OCI-LY3 (cell line): ENCODE data around the gene FCRL6.

Source experiments
- H2AFZ ChIP-seq: fragments of 200-600, 300-600 bp; shearing (Covaris generic); 2 replicates; pipeline ENCODE4 v1.6.0; 2014; ENCODE audit warnings: antibody characterized with exemption, low read depth, low read length
- H3K27ac ChIP-seq: fragments of 200-600, 300-600 bp; sonication (generic); 2 replicates; pipeline ENCODE4 v1.5.1; 2014; ENCODE audit warnings: mild to moderate bottlenecking, low read length, moderate library complexity, mixed read lengths
- H3K27me3 ChIP-seq: fragments of 200-600, 300-600 bp; sonication (generic); 2 replicates; pipeline ENCODE4 v1.6.1; 2014; ENCODE audit warnings: low read depth, low read length, mixed read lengths
- H3K36me3 ChIP-seq: fragments of 200-600, 300-600 bp; sonication (generic); replicated peaks from 2 replicates; pipeline ENCODE3; 2014; ENCODE audit warnings: low read depth, low read length, mixed read lengths
- H3K4me1 ChIP-seq: fragments of 300-600, 200-600 bp; sonication (generic); 2 replicates; pipeline ENCODE4 v1.6.1; 2014; ENCODE audit warnings: low read length, mixed read lengths
- H3K4me2 ChIP-seq: fragments of 200-600, 300-600 bp; sonication (generic); 2 replicates; pipeline ENCODE4 v1.6.1; 2014; ENCODE audit warnings: low read length, mixed read lengths
- H3K4me3 ChIP-seq: fragments of 300-600, 200-600 bp; sonication (generic); 2 replicates; pipeline ENCODE4 v1.5.1; 2014; ENCODE audit warnings: antibody characterized with exemption, mild to moderate bottlenecking, low read length, moderate library complexity
- H3K79me2 ChIP-seq: fragments of 300-600, 200-600 bp; shearing (Covaris generic); 2 replicates; pipeline ENCODE4 v1.6.1; 2014; ENCODE audit warnings: mild to moderate bottlenecking, low read length, mixed read lengths
- H3K9ac ChIP-seq: fragments of 300-600, 200-600 bp; shearing (Covaris generic); 2 replicates; pipeline ENCODE4 v1.6.0; 2014; ENCODE audit warnings: mild to moderate bottlenecking, low read length, moderate library complexity
- H3K9me3 ChIP-seq: fragments of 200-600, 300-600 bp; shearing (Covaris generic); 2 replicates; pipeline ENCODE4 v1.6.1; 2014; ENCODE audit warnings: low read length, mixed read lengths; ENCODE audit not compliant: insufficient read depth
- H4K20me1 ChIP-seq: fragments of 200-600, 300-600 bp; sonication (generic); 2 replicates; pipeline ENCODE4 v1.6.1; 2016; ENCODE audit warnings: low read length, mixed read lengths; ENCODE audit not compliant: insufficient read depth
- CTCF ChIP-seq: fragments of 200-600, 300-600 bp; sonication (generic); IDR thresholded peaks from 2 replicates; pipeline ENCODE4 v1.5.1; 2014; ENCODE audit warnings: antibody characterized with exemption, low read length, low read depth
- EZH2phosphoT487 ChIP-seq: fragments of 200-600 bp; shearing (Covaris generic); IDR thresholded peaks from 2 replicates; pipeline ENCODE4 v1.6.1; 2018; ENCODE audit warnings: antibody characterized with exemption, mixed run types, low read depth

FCRL6 gene

GRCh38 chr1:159802111-159802510 is at the start of gene FCRL6:
TSS of gene FCRL6 (plus strand) at chr1:159802360. CDS start at chr1:159802425, 65 bp downstream.
- Histone ChIP-seq H3K4me1 (peaks cover 18% of the 10 kb centered on the region), H3K36me3 (no peaks in the 10 kb centered on the region), H3K4me2 (no peak within 1 kb of the TSS), H2AFZ (no peak within 1 kb of the TSS), H3K9me3 (no peaks in the 10 kb centered on the region), H3K4me3 (no peak within 1 kb of the TSS), H4K20me1 (no peaks in the 10 kb centered on the region), H3K27ac (no peak within 1 kb of the TSS), H3K9ac (no peak within 1 kb of the TSS), H3K79me2 (no peaks in the 10 kb centered on the region), H3K27me3 (peaks cover 80% of the 10 kb centered on the region)
- TF ChIP-seq EZH2phosphoT487: no peak
- TF ChIP-seq CTCF: no peak

GRCh38 chr1:159753386-159753785 is 48.8 kb upstream of the FCRL6 start:
- Histone ChIP-seq H3K4me3 (no peak overlapping the region), H3K36me3 (no peaks in the 10 kb centered on the region), H3K4me2 (no peak overlapping the region), H3K9ac (no peak overlapping the region), H4K20me1 (no peaks in the 10 kb centered on the region), H3K27ac (no peak overlapping the region), H3K9me3 (no peaks in the 10 kb centered on the region), H3K79me2 (no peaks in the 10 kb centered on the region), H2AFZ (no peak overlapping the region), H3K4me1 (no peaks in the 10 kb centered on the region), H3K27me3 (no peaks in the 10 kb centered on the region)
- TF ChIP-seq EZH2phosphoT487 (no peak), CTCF (no peak)

GRCh38 chr1:159755451-159756007 is 46.6 kb upstream of the FCRL6 start:
- H3K4me2 ChIP-seq: no peak overlapping the region
- H3K4me1 ChIP-seq: no peaks in the 10 kb centered on the region
- no peaks in the 10 kb centered on the region for H3K27me3 ChIP-seq
- no peaks in the 10 kb centered on the region for H3K36me3 ChIP-seq
- H3K79me2 ChIP-seq: no peaks in the 10 kb centered on the region
- no peak overlapping the region for H3K9ac ChIP-seq
- H3K4me3 ChIP-seq: no peak overlapping the region
- H3K27ac ChIP-seq: no peak overlapping the region
- no peaks in the 10 kb centered on the region for H4K20me1 ChIP-seq
- no peaks in the 10 kb centered on the region for H3K9me3 ChIP-seq
- H2AFZ ChIP-seq: no peak overlapping the region
- TF ChIP-seq EZH2phosphoT487: no peak
- no peak for TF ChIP-seq CTCF

GRCh38 chr1:159756397-159756796 is 45.8 kb upstream of the FCRL6 start:
- no peak for TF ChIP-seq CTCF
- TF ChIP-seq EZH2phosphoT487: no peak
- H3K4me2 ChIP-seq: no peak overlapping the region
- H3K9me3 ChIP-seq: no peaks in the 10 kb centered on the region
- no peaks in the 10 kb centered on the region for H3K27me3 ChIP-seq
- H3K4me1 ChIP-seq: no peaks in the 10 kb centered on the region
- H2AFZ ChIP-seq: no peak overlapping the region
- no peaks in the 10 kb centered on the region for H3K36me3 ChIP-seq
- no peak overlapping the region for H3K9ac ChIP-seq
- H3K27ac ChIP-seq: no peak overlapping the region
- no peaks in the 10 kb centered on the region for H4K20me1 ChIP-seq
- no peaks in the 10 kb centered on the region for H3K79me2 ChIP-seq
- no peak overlapping the region for H3K4me3 ChIP-seq
